ENCODE results near the gene MYH15. TPM values are rescaled to one million over a fixed set of nuclear protein-coding genes. Genes with fewer than 3 reads are reported as not detected.

The MYH15 gene
- total and polyA plus RNA-seq, 5 donors from 2014 or later, result 0.03 to 0.12 TPM; not detected in 3

GRCh38 chr3:108352176-108352575 lies 158.2 kb downstream of the MYH15 start:
- Mint-ChIP-seq H3K4me1 (no peaks in the 10 kb centered on the region), H3K36me3 (no peaks in the 10 kb centered on the region), H3K27me3 (peaks cover 14% of the 10 kb centered on the region), H3K27ac (no peak overlapping the region), H3K9me3 (peaks cover 0 to 10% (median 0%) of the 10 kb centered on the region in 7 donors), H3K4me3 (no peak overlapping the region)
- H3K4me3 ChIP-seq (ENCODE audit: low read depth, low read length), result no peak overlapping the region
- peaks cover 2% of the 10 kb centered on the region for H3K27me3 ChIP-seq (ENCODE audit: control insufficient read depth, insufficient read depth, low read length)
- H3K4me1 ChIP-seq (ENCODE audit: control insufficient read depth, insufficient read depth, low read length, poor library complexity, severe bottlenecking), result no peaks in the 10 kb centered on the region
- no peak for DNase-seq
- H3K9me3 ChIP-seq (ENCODE audit: control insufficient read depth in 2 of 2, low read length in 2 of 2), result no peaks in the 10 kb centered on the region
- no peak for ATAC-seq (ENCODE audit: low read depth in 2 of 2)
- H3K36me3 ChIP-seq (ENCODE audit: control insufficient read depth, insufficient read depth, low read length), result no peaks in the 10 kb centered on the region
- no peak overlapping the region for H3K27ac ChIP-seq (ENCODE audit: insufficient read depth, low read length, poor library complexity, severe bottlenecking)

DNA sequence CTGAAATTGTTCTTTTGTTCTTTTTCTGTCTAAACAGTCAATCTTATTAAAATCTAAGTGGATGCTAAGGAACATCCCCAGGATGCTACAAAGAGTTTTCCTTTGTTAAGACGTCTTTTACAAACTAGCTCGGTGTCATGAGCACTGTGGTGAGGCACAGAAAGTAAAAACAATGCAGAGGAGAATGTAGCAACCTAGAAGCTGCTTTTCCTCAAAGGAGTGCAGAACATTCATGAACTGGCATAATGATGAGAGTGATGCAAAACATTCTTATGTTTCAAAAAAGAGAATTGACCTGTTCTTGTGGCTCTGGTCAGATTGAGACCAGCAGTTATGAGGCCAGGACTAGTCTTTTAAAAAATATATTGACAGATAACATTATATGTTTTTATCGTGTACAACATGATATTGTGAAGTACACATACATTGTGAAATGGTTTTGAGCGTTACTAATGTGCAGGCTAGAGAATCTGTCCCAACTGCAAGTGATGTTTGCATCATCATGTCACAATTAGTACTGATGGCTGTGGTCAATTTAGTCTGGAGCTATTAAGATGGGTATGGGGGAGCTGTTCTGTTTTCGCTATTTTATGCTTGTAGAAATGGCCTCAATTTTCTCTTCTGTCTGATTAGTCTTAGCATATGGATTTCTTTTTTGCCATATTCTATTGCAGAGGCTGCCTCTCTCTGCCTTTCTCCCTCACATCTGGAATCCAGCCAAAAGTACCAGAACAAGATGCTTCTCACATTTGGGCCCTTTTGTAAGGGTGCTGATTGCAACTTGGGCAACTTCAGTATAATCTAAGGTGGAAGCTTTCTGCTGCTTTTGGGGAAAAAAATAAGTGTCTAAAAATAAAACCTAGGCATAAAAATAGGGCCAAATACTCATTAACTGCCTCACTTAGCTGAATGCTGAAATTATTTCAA lies 163.8 kb downstream of the MYH15 start:
- H3K36me3 Mint-ChIP-seq, result no peaks in the 10 kb centered on the region
- Histone ChIP-seq H3K4me3 (ENCODE audit: low read depth, low read length) (no peak overlapping the region), H3K4me1 (ENCODE audit: control insufficient read depth, insufficient read depth, low read length, poor library complexity, severe bottlenecking) (no peaks in the 10 kb centered on the region), H3K36me3 (ENCODE audit: control insufficient read depth, insufficient read depth, low read length) (no peaks in the 10 kb centered on the region), H3K9me3 (ENCODE audit: control insufficient read depth in 2 of 2, low read length in 2 of 2) (no peaks in the 10 kb centered on the region), H3K27ac (ENCODE audit: insufficient read depth, low read length, poor library complexity, severe bottlenecking) (no peak overlapping the region), H3K27me3 (ENCODE audit: control insufficient read depth, insufficient read depth, low read length) (peaks cover 2% of the 10 kb centered on the region)
- H3K27ac Mint-ChIP-seq, result no peak overlapping the region
- DNase-seq (no peak), ATAC-seq (ENCODE audit: low read depth in 2 of 2) (no peak)
- H3K27me3 Mint-ChIP-seq, result peaks cover 7% of the 10 kb centered on the region
- H3K4me1 Mint-ChIP-seq, result peaks cover 0 to 9% (median 0%) of the 10 kb centered on the region in 4 donors
- H3K9me3 Mint-ChIP-seq, result peaks cover 0 to 6% (median 0%) of the 10 kb centered on the region in 7 donors
- no peak overlapping the region for H3K4me3 Mint-ChIP-seq

DNA sequence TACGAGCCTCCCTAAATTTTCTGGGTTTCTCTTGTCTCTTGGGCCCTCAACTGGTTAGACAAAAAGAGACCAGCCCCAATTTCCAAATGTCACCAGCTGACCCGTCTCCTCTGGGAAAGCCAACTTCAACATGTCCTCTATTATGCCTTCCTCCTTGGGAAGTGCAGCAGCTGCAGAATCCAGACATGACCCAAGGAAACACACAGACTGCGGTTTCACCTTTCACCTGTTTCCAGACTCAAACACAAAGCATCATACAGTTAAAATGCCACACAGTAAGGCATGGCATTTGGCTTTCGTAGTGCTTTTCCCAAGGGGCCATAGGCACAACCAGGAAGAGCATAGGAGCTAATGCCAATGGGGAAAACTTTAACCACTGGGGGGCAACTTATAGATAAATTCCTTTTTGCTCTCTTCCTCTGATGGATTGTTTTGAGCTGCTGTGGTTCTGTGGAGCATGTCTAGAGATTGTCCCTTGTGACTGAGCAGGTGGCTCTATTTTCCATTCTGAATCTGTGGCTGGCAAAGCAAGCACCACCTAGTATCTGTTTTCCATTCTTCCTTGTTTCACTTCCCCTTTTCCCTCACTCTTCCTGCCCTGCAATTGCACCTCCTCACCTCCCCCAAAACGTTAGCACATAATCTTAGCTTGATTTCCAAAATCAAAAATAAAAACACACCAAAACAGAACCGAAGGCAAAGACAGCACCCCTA lies 164.7 kb downstream of the MYH15 start:
- DNase-seq, result no peak
- Histone ChIP-seq H3K36me3 (ENCODE audit: control insufficient read depth, insufficient read depth, low read length) (no peaks in the 10 kb centered on the region), H3K4me1 (ENCODE audit: control insufficient read depth, insufficient read depth, low read length, poor library complexity, severe bottlenecking) (no peaks in the 10 kb centered on the region), H3K27me3 (ENCODE audit: control insufficient read depth, insufficient read depth, low read length) (peaks cover 2% of the 10 kb centered on the region), H3K4me3 (ENCODE audit: low read depth, low read length) (no peak overlapping the region), H3K9me3 (ENCODE audit: control insufficient read depth in 2 of 2, low read length in 2 of 2) (no peaks in the 10 kb centered on the region), H3K27ac (ENCODE audit: insufficient read depth, low read length, poor library complexity, severe bottlenecking) (no peak overlapping the region)
- H3K4me1 Mint-ChIP-seq, result peaks cover 0 to 9% (median 0%) of the 10 kb centered on the region in 4 donors
- no peaks in the 10 kb centered on the region for H3K36me3 Mint-ChIP-seq
- H3K27me3 Mint-ChIP-seq, result peaks cover 5% of the 10 kb centered on the region
- ATAC-seq (ENCODE audit: low read depth in 2 of 2), result no peak
- H3K27ac Mint-ChIP-seq, result no peak overlapping the region
- peaks cover 0 to 6% (median 0%) of the 10 kb centered on the region in 7 donors for H3K9me3 Mint-ChIP-seq
- H3K4me3 Mint-ChIP-seq, result no peak overlapping the region

GRCh38 chr3:108343491-108343890 lies 166.9 kb downstream of the MYH15 start:
- no peaks in the 10 kb centered on the region for H3K9me3 ChIP-seq (ENCODE audit: control insufficient read depth in 2 of 2, low read length in 2 of 2)
- Mint-ChIP-seq H3K27me3 (peaks cover 11% of the 10 kb centered on the region), H3K9me3 (peaks cover 0 to 6% (median 0%) of the 10 kb centered on the region in 7 donors), H3K4me1 (peaks cover 0 to 9% (median 0%) of the 10 kb centered on the region in 4 donors), H3K36me3 (no peaks in the 10 kb centered on the region), H3K4me3 (no peak overlapping the region), H3K27ac (peak overlapping the region in 1 of 3 donors; percentile 6)
- DNase-seq, result no peak
- H3K27ac ChIP-seq (ENCODE audit: insufficient read depth, low read length, poor library complexity, severe bottlenecking), result no peak overlapping the region
- H3K4me3 ChIP-seq (ENCODE audit: low read depth, low read length), result no peak overlapping the region
- no peaks in the 10 kb centered on the region for H3K36me3 ChIP-seq (ENCODE audit: control insufficient read depth, insufficient read depth, low read length)
- no peak for ATAC-seq (ENCODE audit: low read depth in 2 of 2)
- no peaks in the 10 kb centered on the region for H3K4me1 ChIP-seq (ENCODE audit: control insufficient read depth, insufficient read depth, low read length, poor library complexity, severe bottlenecking)
- peaks cover 2% of the 10 kb centered on the region for H3K27me3 ChIP-seq (ENCODE audit: control insufficient read depth, insufficient read depth, low read length)

DNA sequence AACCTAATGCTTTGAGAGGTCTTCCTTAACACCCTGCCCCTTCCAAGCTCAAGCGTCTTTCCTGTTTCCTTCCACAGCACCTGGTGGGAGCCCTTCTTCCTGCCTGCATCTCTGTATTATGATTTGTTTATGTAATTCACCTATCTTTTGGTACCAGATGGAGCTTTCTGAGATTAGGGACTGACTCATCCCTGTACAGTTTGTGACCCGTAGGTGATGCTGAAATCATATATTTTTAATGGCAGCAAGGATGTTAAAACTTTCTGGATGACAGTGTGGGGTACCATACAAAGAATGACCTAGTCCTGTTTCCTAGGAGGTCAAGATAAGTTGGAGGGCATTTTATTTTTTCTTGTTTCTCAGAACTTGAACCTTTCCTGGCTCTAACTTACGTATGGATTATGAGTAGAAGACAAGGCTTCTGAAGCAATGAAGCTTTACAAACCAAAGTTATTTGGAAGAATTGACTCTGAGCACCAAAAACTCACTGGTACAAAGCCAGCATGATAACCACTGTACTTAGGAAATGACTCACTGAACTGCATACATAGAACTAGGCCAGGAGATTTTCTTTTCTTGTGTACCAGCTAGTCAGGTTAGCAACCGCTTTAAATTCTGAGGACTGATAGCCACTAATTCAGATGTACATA lies 167.4 kb downstream of the MYH15 start:
- H3K4me1 Mint-ChIP-seq, result peaks cover 0 to 9% (median 0%) of the 10 kb centered on the region in 4 donors
- H3K4me3 ChIP-seq (ENCODE audit: low read depth, low read length), result no peak overlapping the region
- H3K27me3 Mint-ChIP-seq, result peaks cover 11% of the 10 kb centered on the region
- no peaks in the 10 kb centered on the region for H3K36me3 Mint-ChIP-seq
- no peaks in the 10 kb centered on the region for H3K4me1 ChIP-seq (ENCODE audit: control insufficient read depth, insufficient read depth, low read length, poor library complexity, severe bottlenecking)
- H3K4me3 Mint-ChIP-seq, result no peak overlapping the region
- H3K27me3 ChIP-seq (ENCODE audit: control insufficient read depth, insufficient read depth, low read length), result no peaks in the 10 kb centered on the region
- no peak for ATAC-seq (ENCODE audit: low read depth in 2 of 2)
- peak overlapping the region in 2 of 3 donors; percentile 6 to 11 for H3K27ac Mint-ChIP-seq
- DNase-seq, result peak in 1 of 3 donors; percentile 59
- no peaks in the 10 kb centered on the region for H3K36me3 ChIP-seq (ENCODE audit: control insufficient read depth, insufficient read depth, low read length)
- H3K27ac ChIP-seq (ENCODE audit: insufficient read depth, low read length, poor library complexity, severe bottlenecking), result no peak overlapping the region
- H3K9me3 Mint-ChIP-seq, result peaks cover 0 to 5% (median 0%) of the 10 kb centered on the region in 7 donors
- H3K9me3 ChIP-seq (ENCODE audit: control insufficient read depth in 2 of 2, low read length in 2 of 2), result no peaks in the 10 kb centered on the region

DNA sequence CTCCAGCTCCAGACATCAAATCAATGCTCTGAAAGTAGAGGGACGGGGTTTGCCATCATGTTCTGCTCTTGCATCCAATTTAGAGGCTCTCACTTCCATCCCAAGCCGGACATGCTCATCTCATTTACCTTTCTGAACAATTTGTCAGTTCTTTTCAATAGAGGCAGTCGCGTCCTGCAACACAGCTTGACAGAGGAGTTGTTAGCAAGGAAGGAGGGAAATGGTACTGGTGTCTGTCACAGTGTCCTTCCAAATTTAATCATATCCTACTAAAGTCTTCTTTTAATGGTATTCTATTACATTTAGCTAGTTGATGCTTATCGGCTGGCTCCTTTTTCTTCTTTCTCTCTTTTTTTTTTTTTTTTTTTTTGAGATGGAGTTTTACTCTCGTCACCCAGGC lies 168.5 kb downstream of the MYH15 start:
- Mint-ChIP-seq H3K27ac (no peak overlapping the region), H3K4me1 (peaks cover 0 to 9% (median 0%) of the 10 kb centered on the region in 4 donors), H3K27me3 (peaks cover 6% of the 10 kb centered on the region), H3K36me3 (no peaks in the 10 kb centered on the region), H3K9me3 (peaks cover 0 to 2% (median 0%) of the 10 kb centered on the region in 7 donors), H3K4me3 (no peak overlapping the region)
- DNase-seq (no peak), ATAC-seq (ENCODE audit: low read depth in 2 of 2) (no peak)
- no peak overlapping the region for H3K27ac ChIP-seq (ENCODE audit: insufficient read depth, low read length, poor library complexity, severe bottlenecking)
- no peak overlapping the region for H3K4me3 ChIP-seq (ENCODE audit: low read depth, low read length)
- H3K27me3 ChIP-seq (ENCODE audit: control insufficient read depth, insufficient read depth, low read length), result no peaks in the 10 kb centered on the region
- H3K36me3 ChIP-seq (ENCODE audit: control insufficient read depth, insufficient read depth, low read length), result no peaks in the 10 kb centered on the region
- H3K4me1 ChIP-seq (ENCODE audit: control insufficient read depth, insufficient read depth, low read length, poor library complexity, severe bottlenecking), result no peaks in the 10 kb centered on the region
- H3K9me3 ChIP-seq (ENCODE audit: control insufficient read depth in 2 of 2, low read length in 2 of 2), result no peaks in the 10 kb centered on the region

DNA sequence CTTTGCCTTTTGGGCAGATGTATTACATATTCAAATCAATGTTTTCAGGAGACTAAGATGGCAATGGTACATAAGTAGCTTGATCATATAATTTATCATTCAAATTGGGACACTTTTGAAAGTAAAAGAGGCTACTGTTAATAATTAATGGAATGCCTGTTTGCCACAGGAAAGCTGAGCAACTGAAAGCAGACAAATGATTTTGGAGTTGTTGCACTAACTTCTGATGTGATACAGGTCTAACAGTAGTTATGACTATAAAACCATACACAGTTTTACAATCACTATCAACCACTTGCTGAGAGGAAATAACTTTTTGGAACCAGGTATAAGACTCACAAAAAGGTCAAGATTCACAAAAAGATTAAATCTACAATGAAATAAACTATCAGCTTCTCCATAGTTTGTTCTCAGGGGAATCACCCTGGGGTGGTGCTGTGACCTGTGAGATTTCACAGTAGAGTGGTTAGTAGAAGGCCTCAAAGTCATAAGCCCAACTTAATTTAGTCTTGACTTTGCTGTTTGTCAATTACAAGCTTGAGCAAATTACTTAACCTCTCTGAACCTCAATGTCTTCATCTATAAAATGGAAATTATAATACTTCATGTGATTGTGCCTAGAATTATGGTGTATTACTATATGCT lies 171.4 kb downstream of the MYH15 start:
- no peak for DNase-seq
- Histone ChIP-seq H3K4me1 (ENCODE audit: control insufficient read depth, insufficient read depth, low read length, poor library complexity, severe bottlenecking) (no peaks in the 10 kb centered on the region), H3K9me3 (ENCODE audit: control insufficient read depth in 2 of 2, low read length in 2 of 2) (no peaks in the 10 kb centered on the region), H3K4me3 (ENCODE audit: low read depth, low read length) (no peak overlapping the region), H3K36me3 (ENCODE audit: control insufficient read depth, insufficient read depth, low read length) (no peaks in the 10 kb centered on the region), H3K27me3 (ENCODE audit: control insufficient read depth, insufficient read depth, low read length) (no peaks in the 10 kb centered on the region), H3K27ac (ENCODE audit: insufficient read depth, low read length, poor library complexity, severe bottlenecking) (no peak overlapping the region)
- no peak overlapping the region for H3K4me3 Mint-ChIP-seq
- no peaks in the 10 kb centered on the region for H3K36me3 Mint-ChIP-seq
- H3K4me1 Mint-ChIP-seq, result peaks cover 0 to 9% (median 0%) of the 10 kb centered on the region in 4 donors
- H3K27ac Mint-ChIP-seq, result no peak overlapping the region
- H3K9me3 Mint-ChIP-seq, result peaks cover 0 to 2% (median 0%) of the 10 kb centered on the region in 7 donors
- H3K27me3 Mint-ChIP-seq, result peaks cover 6% of the 10 kb centered on the region
- ATAC-seq (ENCODE audit: low read depth in 2 of 2), result no peak
